ENCODE measurements around the gene UBD. TPM values are rescaled to one million over a fixed set of nuclear protein-coding genes. Genes with fewer than 3 reads are reported as not detected.

UBD gene
- total RNA-seq, 1 donor from 2014 or later, result not detected

GRCh38 chr6:29590218-29590808 is 30.8 kb upstream of the UBD start:
- H3K4me1 Mint-ChIP-seq, result peaks cover 2% of the 10 kb centered on the region
- POLR2A ChIA-PET, result no interaction called here

GRCh38 chr6:29589423-29590048 is 30.0 kb upstream of the UBD start:
- peaks cover 2% of the 10 kb centered on the region for H3K4me1 Mint-ChIP-seq
- no peak overlapping the region for H3K27ac Mint-ChIP-seq
- no peaks in the 10 kb centered on the region for H3K36me3 Mint-ChIP-seq (ENCODE audit: low read depth)
- peak; percentile 79 for TF ChIP-seq CTCF (IDR thresholded peaks at IDR 0.05)
- H3K27me3 Mint-ChIP-seq, result peaks cover 16% of the 10 kb centered on the region
- ATAC-seq (ENCODE audit: low read depth) (peak; percentile 77), DNase-seq (no peak)
- H3K9me3 Mint-ChIP-seq, result no peaks in the 10 kb centered on the region
- no peak overlapping the region for H3K4me3 Mint-ChIP-seq
- POLR2A ChIA-PET, result no interaction called here
- intact Hi-C loops (cut with micrococcal nuclease), result loop anchor here (1.0 to 5.0 kb wide), 4 partner anchors 212 to 903 kb away; partner anchors contain the start of gene OR12D3
- CTCF ChIA-PET, result interaction anchor here (0.9 to 1.8 kb wide), 3 partner anchors 37 to 905 kb away, joined by 4 to 5 read pairs (median 5); no protein-coding TSS in a partner anchor

More at GRCh38 chr6:29590218-29590808, 30.8 kb upstream of the UBD start:
- intact Hi-C loops (cut with micrococcal nuclease), result no loop called here
- CTCF ChIA-PET, result interaction anchor here (1.1 to 1.8 kb wide), 2 partner anchors 38 to 752 kb away, joined by 4 to 5 read pairs; no protein-coding TSS in a partner anchor
- Mint-ChIP-seq H3K4me3 (no peak overlapping the region), H3K27ac (no peak overlapping the region), H3K9me3 (no peaks in the 10 kb centered on the region), H3K36me3 (ENCODE audit: low read depth) (no peaks in the 10 kb centered on the region), H3K27me3 (peaks cover 13% of the 10 kb centered on the region)
- DNase-seq (no peak), ATAC-seq (ENCODE audit: low read depth) (no peak)
- TF ChIP-seq CTCF (IDR thresholded peaks at IDR 0.05), result no peak

GRCh38 chr6:29584821-29585220 is 25.3 kb upstream of the UBD start, which contains the start of gene OR2H2:
TSS of gene OR2H2 (plus strand) at chr6:29585121. CDS start at chr6:29587945, 2,824 bp downstream.
- ATAC-seq (ENCODE audit: low read depth) (no peak), DNase-seq (no peak)
- H3K27ac Mint-ChIP-seq, result no peak within 1 kb of the TSS
- intact Hi-C loops (cut with micrococcal nuclease), result loop anchor here (5.0 kb wide), 1 partner anchor 208 kb away; the partner anchor contains the start of gene OR12D3
- H3K27me3 Mint-ChIP-seq, result peaks cover 24% of the 10 kb centered on the region
- ChIA-PET CTCF (no interaction called here), POLR2A (no interaction called here)
- H3K4me1 Mint-ChIP-seq, result peaks cover 2% of the 10 kb centered on the region
- H3K9me3 Mint-ChIP-seq, result no peaks in the 10 kb centered on the region
- no peak within 1 kb of the TSS for H3K4me3 Mint-ChIP-seq
- H3K36me3 Mint-ChIP-seq (ENCODE audit: low read depth), result no peaks in the 10 kb centered on the region
- TF ChIP-seq CTCF (IDR thresholded peaks at IDR 0.05), result no peak

GRCh38 chr6:29577544-29577943 is 18.0 kb upstream of the UBD start:
- ChIA-PET POLR2A (no interaction called here), CTCF (no interaction called here)
- H3K9me3 Mint-ChIP-seq, result no peaks in the 10 kb centered on the region
- no peaks in the 10 kb centered on the region for H3K36me3 Mint-ChIP-seq (ENCODE audit: low read depth)
- H3K4me3 Mint-ChIP-seq, result no peak overlapping the region
- no peak for TF ChIP-seq CTCF (IDR thresholded peaks at IDR 0.05)
- H3K27ac Mint-ChIP-seq, result no peak overlapping the region
- DNase-seq, result no peak
- no peak for ATAC-seq (ENCODE audit: low read depth)
- intact Hi-C loops (cut with micrococcal nuclease), result no loop called here
- no peaks in the 10 kb centered on the region for H3K4me1 Mint-ChIP-seq
- H3K27me3 Mint-ChIP-seq, result peaks cover 33% of the 10 kb centered on the region

GRCh38 chr6:29576056-29576455 is 16.5 kb upstream of the UBD start:
- Mint-ChIP-seq H3K4me3 (no peak overlapping the region), H3K4me1 (no peaks in the 10 kb centered on the region), H3K9me3 (no peaks in the 10 kb centered on the region), H3K27me3 (peaks cover 38% of the 10 kb centered on the region), H3K27ac (no peak overlapping the region), H3K36me3 (ENCODE audit: low read depth) (no peaks in the 10 kb centered on the region)
- intact Hi-C loops (cut with micrococcal nuclease), result no loop called here
- POLR2A ChIA-PET, result no interaction called here
- CTCF ChIA-PET, result no interaction called here
- TF ChIP-seq CTCF (IDR thresholded peaks at IDR 0.05), result no peak
- DNase-seq, result no peak
- ATAC-seq (ENCODE audit: low read depth), result no peak

Data from activated B cell treated with CpG ODN at 0.5 μM for 24 hours (primary cell).